Left forelimb (tissue), 1 donor: ENCODE measurements around the gene R3HDM2.

Experiments used
- DNase-seq: peaks from one replicate; pipeline ENCODE4 v3.0.0-alpha.2; 2018; ENCODE audit warnings: low spot score

The R3HDM2 gene

GRCh38 chr12:57216014-57216911 is 214.6 kb downstream of the R3HDM2 start, which contains the start of gene NXPH4:
NXPH4 (plus strand) TSS chr12:57216794; CDS start chr12:57216970, 176 bp downstream.
- no peak for DNase-seq

GRCh38 chr12:57215668-57216013 is 215.2 kb downstream of the R3HDM2 start:
- no peak for DNase-seq

GRCh38 chr12:57215065-57215464 is 215.8 kb downstream of the R3HDM2 start:
- DNase-seq: no peak

DNA sequence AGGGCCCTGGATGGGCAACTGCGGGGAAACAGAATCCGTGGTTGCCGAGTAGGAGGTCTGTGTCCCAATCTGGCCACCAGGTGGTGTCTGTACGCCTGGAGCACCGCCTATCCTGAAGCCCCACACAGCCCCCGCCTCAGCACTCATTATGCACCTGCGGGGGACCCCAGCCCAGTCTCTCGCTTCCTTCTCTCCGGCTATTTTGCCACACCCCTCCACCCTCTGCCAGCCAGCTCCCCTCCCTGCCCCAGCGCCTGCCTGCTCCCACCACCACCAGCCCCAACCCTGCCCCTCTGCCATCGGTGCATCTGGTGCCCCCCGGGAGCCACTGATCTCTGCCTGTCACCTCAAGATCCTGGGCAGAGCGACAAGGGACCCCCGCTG is 216.5 kb downstream of the R3HDM2 start:
- no peak for DNase-seq

DNA sequence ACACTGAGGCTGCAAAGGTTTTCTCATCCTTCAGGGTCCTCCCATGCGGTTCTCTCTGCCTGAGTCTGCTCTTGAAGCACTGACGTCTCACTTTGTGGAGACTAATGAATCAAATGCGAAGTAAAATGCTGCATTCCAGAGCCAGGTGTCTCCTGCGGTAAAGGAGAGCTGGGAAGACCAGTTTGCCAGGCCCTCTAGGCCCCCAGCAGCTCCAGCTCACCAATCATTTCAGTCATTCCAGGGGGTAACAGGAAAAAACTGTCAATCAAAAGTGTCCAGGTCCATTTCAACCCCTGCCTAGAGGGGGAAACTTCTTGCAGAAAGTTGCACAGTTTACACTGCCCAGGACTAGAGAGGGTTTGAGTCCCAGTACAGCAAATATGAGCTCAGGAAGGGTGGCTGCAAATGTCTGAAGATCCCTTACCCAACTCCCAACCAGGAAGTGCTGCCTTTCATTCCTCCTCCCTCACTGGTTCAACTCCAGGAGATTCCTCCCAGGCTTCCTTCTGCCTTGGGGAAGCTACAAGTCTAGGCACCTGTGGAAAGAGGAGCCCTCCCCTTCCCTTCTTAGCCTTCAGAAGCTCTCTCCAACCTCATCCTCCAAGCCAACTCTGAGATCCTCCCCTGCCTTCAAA is 217.0 kb downstream of the R3HDM2 start:
- DNase-seq: no peak

- peak; percentile 91 for DNase-seq
Observed at GRCh38 chr12:57213058-57213715, 217.7 kb downstream of the R3HDM2 start.

DNA sequence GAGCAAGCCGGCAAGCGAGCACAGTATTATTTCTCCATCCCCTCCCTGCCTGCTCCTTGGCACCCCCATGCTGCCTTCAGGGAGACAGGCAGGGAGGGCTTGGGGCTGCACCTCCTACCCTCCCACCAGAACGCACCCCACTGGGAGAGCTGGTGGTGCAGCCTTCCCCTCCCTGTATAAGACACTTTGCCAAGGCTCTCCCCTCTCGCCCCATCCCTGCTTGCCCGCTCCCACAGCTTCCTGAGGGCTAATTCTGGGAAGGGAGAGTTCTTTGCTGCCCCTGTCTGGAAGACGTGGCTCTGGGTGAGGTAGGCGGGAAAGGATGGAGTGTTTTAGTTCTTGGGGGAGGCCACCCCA is 218.2 kb downstream of the R3HDM2 start:
- no peak for DNase-seq

GRCh38 chr12:57211791-57212700 is 218.8 kb downstream of the R3HDM2 start:
- no peak for DNase-seq

- DNase-seq: no peak
Observed at GRCh38 chr12:57210926-57211692, 219.7 kb downstream of the R3HDM2 start.

DNA sequence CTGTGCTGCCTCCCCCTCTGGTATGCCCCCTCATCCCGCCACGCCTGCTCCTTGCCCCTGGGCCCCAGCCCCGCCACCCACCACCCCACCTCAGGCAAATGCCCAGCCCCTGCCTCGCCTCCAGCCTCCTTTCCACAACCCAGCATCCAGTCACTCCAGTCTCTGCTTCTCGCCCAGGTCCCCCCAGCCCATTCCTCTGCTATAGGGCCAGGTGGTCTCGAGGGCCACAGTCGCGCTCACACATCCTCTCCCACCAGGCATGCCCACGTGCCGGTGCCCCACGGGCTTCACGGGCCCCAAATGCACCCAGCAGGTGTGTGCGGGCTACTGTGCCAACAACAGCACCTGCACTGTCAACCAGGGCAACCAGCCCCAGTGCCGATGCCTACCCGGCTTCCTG is 220.4 kb downstream of the R3HDM2 start:
- DNase-seq: no peak

- no peak for DNase-seq
Observed at GRCh38 chr12:57209916-57210315, 220.9 kb downstream of the R3HDM2 start.

- DNase-seq: no peak
Observed at GRCh38 chr12:57208631-57209282, 222.1 kb downstream of the R3HDM2 start.

- DNase-seq: no peak
Observed at GRCh38 chr12:57207731-57208630, 222.9 kb downstream of the R3HDM2 start.

DNA sequence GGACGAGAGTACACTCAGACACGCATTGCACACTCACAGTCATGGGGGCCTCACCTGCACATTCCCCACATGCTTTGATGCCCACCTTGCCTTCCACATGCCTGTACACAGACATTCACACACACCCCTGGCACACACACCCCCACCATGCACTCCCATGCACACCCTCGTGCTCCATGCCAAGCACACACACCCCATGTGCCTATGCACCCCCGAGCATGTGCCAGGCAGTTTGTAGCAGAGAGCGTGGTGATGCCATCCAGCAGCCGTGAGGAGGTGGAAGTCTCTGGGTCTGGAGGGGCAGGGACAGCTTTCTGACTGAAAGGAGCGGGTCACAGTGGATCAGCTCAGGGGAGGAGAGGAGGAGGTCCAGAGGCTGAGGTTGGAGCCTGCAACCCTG is 224.9 kb downstream of the R3HDM2 start:
- DNase-seq: no peak

DNA sequence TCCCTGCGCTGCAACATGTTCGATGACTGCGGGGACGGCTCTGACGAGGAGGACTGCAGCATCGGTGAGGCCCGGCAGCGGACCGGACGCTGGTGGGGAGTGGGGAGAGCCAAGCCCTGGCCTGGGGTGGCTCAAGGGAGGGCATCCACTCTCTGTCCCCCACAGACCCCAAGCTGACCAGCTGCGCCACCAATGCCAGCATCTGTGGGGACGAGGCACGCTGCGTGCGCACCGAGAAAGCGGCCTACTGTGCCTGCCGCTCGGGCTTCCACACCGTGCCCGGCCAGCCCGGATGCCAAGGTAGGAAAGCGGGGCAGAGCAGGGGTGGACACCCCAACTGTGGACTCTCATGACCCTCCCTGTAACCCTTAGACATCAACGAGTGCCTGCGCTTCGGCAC is 225.7 kb downstream of the R3HDM2 start:
- no peak for DNase-seq

DNA sequence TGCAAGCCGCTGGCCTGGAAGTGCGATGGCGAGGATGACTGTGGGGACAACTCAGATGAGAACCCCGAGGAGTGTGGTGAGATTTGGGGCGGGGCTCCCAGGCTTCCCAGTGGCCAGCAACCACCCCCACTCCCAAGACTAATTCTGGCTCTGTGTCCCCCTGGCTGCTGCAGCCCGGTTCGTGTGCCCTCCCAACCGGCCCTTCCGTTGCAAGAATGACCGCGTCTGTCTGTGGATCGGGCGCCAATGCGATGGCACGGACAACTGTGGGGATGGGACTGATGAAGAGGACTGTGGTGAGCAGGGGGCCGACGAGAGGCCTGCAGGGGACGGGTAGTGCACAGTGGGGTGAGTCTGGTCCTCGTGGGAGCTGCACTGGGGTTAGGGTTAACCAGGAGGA is 226.4 kb downstream of the R3HDM2 start:
- no peak for DNase-seq

- DNase-seq: no peak
Observed at GRCh38 chr12:57203791-57204190, 227.1 kb downstream of the R3HDM2 start.
